Hematopoietic multipotent progenitor cell treated with erythropoietin and hydrocortisone succinate and interleukin-3 and kit ligand, for 15 days (in vitro differentiated cells): ENCODE results near the gene LGR4.

ENCODE experiments used
- DNase-seq: peaks from one replicate; pipeline ENCODE4 v3.0.0-alpha.2; 2015; ENCODE audit warnings: low spot score

LGR4 gene

GRCh38 chr11:27375370-27375769 lies 97.2 kb downstream of the LGR4 start:
- DNase-seq: no peak

GRCh38 chr11:27373856-27374602 lies 98.6 kb downstream of the LGR4 start:
- no peak for DNase-seq

GRCh38 chr11:27373392-27373791 lies 99.2 kb downstream of the LGR4 start:
- no peak for DNase-seq

GRCh38 chr11:27372164-27372563 lies 100.4 kb downstream of the LGR4 start:
- DNase-seq: peak; percentile 80

GRCh38 chr11:27371489-27371888 lies 101.1 kb downstream of the LGR4 start:
- no peak for DNase-seq

GRCh38 chr11:27370374-27370773 lies 102.2 kb downstream of the LGR4 start:
- no peak for DNase-seq

GRCh38 chr11:27367881-27368280 lies 104.7 kb downstream of the LGR4 start:
- DNase-seq: no peak

- DNase-seq: no peak
Measured at GRCh38 chr11:27363576-27364117, 108.9 kb downstream of the LGR4 start.

- DNase-seq: peak; percentile 92
Measured at GRCh38 chr11:27362749-27363575, 109.6 kb downstream of the LGR4 start, which contains the start of gene CCDC34. Gene CCDC34 (minus strand): TSS chr11:27363215. CDS start chr11:27363194, 21 bp downstream.

GRCh38 chr11:27361649-27362431 lies 110.8 kb downstream of the LGR4 start:
- DNase-seq: no peak

- no peak for DNase-seq
Measured at GRCh38 chr11:27358296-27358695, 114.3 kb downstream of the LGR4 start.

GRCh38 chr11:27357250-27357649 lies 115.3 kb downstream of the LGR4 start:
- no peak for DNase-seq

- no peak for DNase-seq
Measured at GRCh38 chr11:27356624-27357222, 115.9 kb downstream of the LGR4 start.

GRCh38 chr11:27355575-27356104 lies 117.0 kb downstream of the LGR4 start:
- DNase-seq: no peak

- no peak for DNase-seq
Measured at GRCh38 chr11:27354359-27354965, 118.1 kb downstream of the LGR4 start.

GRCh38 chr11:27353593-27354358 lies 118.8 kb downstream of the LGR4 start:
- no peak for DNase-seq

GRCh38 chr11:27352781-27353180 lies 119.8 kb downstream of the LGR4 start:
- DNase-seq: no peak

GRCh38 chr11:27350511-27350910 lies 122.1 kb downstream of the LGR4 start:
- no peak for DNase-seq

- no peak for DNase-seq
Measured at GRCh38 chr11:27349919-27350318, 122.7 kb downstream of the LGR4 start.

GRCh38 chr11:27348340-27348873 lies 124.2 kb downstream of the LGR4 start:
- no peak for DNase-seq
